ENCODE results near the gene ELOA2. TPM values are rescaled to one million over a fixed set of nuclear protein-coding genes. Genes with fewer than 3 reads are reported as not detected.
A peak's percentile ranks its signal among the peaks of the same experiment; 100 is the strongest.
"Not testable (repeated sequence)": the region's sequence is repeated elsewhere in the genome, so short reads cannot be mapped to it uniquely, and the experiment has no call there.

ELOA2 gene
- total RNA-seq, 1 experiment from 2014 or later, result not detected

DNA sequence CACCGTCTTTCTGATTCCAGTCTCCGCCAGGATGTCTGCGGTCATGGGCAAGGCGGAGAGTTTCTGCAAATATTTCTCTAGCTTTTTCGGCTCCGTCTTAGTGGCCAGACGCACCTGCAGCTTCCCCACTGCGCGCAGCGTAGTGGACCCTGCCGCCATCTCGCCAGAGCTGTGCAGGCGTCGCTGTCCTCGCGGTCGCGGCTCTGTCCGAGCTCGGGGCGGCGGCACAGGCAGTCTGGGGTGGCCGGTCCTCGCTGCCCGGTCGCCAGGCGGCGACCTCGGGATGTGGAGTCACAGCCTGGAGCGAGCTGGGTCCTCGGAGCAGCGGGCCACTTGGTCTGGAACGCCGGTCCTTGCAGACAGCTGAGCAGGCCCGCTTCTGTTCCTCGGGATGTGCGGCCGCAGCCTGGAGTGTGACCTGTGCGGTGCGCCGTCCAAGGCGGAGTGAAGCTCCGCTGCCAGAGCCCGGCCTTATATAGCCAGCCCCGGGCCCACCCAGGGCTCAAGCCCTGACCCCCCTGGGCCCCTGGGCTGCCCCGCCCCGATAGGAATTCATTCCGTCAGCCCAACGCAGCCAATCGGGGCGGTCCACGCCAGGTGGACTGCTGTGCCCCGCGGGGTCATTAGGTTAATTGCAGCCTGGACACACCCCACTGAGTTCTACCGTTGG lies 5.6 kb downstream of the ELOA2 start:
- H2AFZ ChIP-seq (ENCODE audit: low read depth, low read length, poor library complexity, severe bottlenecking); H3K27ac ChIP-seq (ENCODE audit: low read depth, low read length); H3K9me2 ChIP-seq (ENCODE audit: insufficient read depth); H3K36me3 ChIP-seq (ENCODE audit: control insufficient read depth in 1 of 2, insufficient read depth in 2 of 2, low read length in 2 of 2); H3K4me3 ChIP-seq (replicated peaks in 1 of 2; ENCODE audit: low read depth in 1 of 2, low read length in 2 of 2); POLR2A ChIA-PET; ATAC-seq; DNase-seq (ENCODE audit: low read depth, low spot score); H3K27me3 ChIP-seq (ENCODE audit: insufficient read depth, low read length); CTCF ChIA-PET; H3K9ac ChIP-seq (ENCODE audit: low read length); H4K20me1 ChIP-seq (ENCODE audit: insufficient read depth); H3K4me2 ChIP-seq (ENCODE audit: low read length); BruUV-seq (replicated peaks); RAD21 ChIA-PET (ENCODE audit: low non-redundant PET in 1 of 2, low total read pairs in 2 of 2, uncharacterized antibody in 2 of 2, unreplicated experiment in 2 of 2); H3K4me1 ChIP-seq (ENCODE audit: control insufficient read depth in 1 of 2, insufficient read depth in 2 of 2, low read length in 2 of 2); H3K79me2 ChIP-seq (ENCODE audit: insufficient read depth, low read length); H3K9me3 ChIP-seq (ENCODE audit: control insufficient read depth in 1 of 2, insufficient read depth in 1 of 2, low read depth in 1 of 2, low read length in 2 of 2); intact Hi-C loops (cut with micrococcal nuclease): not testable (repeated sequence)

- H4K20me1 ChIP-seq (ENCODE audit: insufficient read depth); H3K27me3 ChIP-seq (ENCODE audit: insufficient read depth, low read length); ATAC-seq; H3K79me2 ChIP-seq (ENCODE audit: insufficient read depth, low read length); H2AFZ ChIP-seq (ENCODE audit: low read depth, low read length, poor library complexity, severe bottlenecking); CTCF ChIA-PET; H3K27ac ChIP-seq (ENCODE audit: low read depth, low read length); H3K9me2 ChIP-seq (ENCODE audit: insufficient read depth); H3K9me3 ChIP-seq (ENCODE audit: control insufficient read depth in 1 of 2, insufficient read depth in 1 of 2, low read depth in 1 of 2, low read length in 2 of 2); POLR2A ChIA-PET; H3K4me3 ChIP-seq (replicated peaks in 1 of 2; ENCODE audit: low read depth in 1 of 2, low read length in 2 of 2); intact Hi-C loops (cut with micrococcal nuclease); H3K36me3 ChIP-seq (ENCODE audit: control insufficient read depth in 1 of 2, insufficient read depth in 2 of 2, low read length in 2 of 2); BruUV-seq (replicated peaks); RAD21 ChIA-PET (ENCODE audit: low non-redundant PET in 1 of 2, low total read pairs in 2 of 2, uncharacterized antibody in 2 of 2, unreplicated experiment in 2 of 2); H3K4me1 ChIP-seq (ENCODE audit: control insufficient read depth in 1 of 2, insufficient read depth in 2 of 2, low read length in 2 of 2); H3K4me2 ChIP-seq (ENCODE audit: low read length); DNase-seq (ENCODE audit: low read depth, low spot score); H3K9ac ChIP-seq (ENCODE audit: low read length): not testable (repeated sequence)
These were observed 6.7 kb downstream of the ELOA2 start for GRCh38 chr18:47028738-47029137.

DNA sequence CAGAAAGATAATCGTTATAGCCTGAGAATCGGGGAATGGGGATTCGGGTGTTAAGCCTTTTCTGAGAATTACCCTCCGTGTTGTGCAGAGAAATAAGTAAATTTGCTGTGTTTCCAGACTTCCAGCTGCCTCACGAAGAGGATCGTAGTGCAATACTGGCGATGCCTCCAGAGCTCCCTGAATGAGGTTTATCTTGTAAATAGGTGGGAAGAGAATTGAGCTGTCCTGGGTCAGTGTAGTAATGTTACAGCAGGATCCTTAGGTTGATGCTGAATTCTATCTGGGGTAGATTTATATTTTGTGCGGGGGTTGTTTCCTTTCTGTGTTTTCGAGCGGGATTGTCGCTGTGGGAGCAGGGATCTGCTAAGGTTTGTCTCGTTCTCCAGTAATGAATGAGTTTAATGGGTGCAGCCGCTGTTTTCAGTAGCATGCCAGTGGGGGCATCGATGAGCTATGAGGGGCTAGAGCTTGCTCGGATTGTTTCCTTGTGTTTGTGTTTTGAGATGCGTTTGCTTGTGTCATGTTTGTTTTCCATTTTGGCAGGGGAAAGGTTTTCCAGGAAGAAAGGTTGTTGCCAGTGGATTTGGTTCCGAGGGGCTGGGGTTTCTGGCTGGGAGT lies 9.8 kb downstream of the ELOA2 start:
- POLR2A ChIA-PET; RAD21 ChIA-PET (ENCODE audit: low non-redundant PET in 1 of 2, low total read pairs in 2 of 2, uncharacterized antibody in 2 of 2, unreplicated experiment in 2 of 2); H3K9me3 ChIP-seq (ENCODE audit: control insufficient read depth in 1 of 2, insufficient read depth in 1 of 2, low read depth in 1 of 2, low read length in 2 of 2); H2AFZ ChIP-seq (ENCODE audit: low read depth, low read length, poor library complexity, severe bottlenecking); DNase-seq (ENCODE audit: low read depth, low spot score); H3K4me2 ChIP-seq (ENCODE audit: low read length); H3K27me3 ChIP-seq (ENCODE audit: insufficient read depth, low read length); H3K79me2 ChIP-seq (ENCODE audit: insufficient read depth, low read length); H3K4me3 ChIP-seq (replicated peaks in 1 of 2; ENCODE audit: low read depth in 1 of 2, low read length in 2 of 2); CTCF ChIA-PET; H4K20me1 ChIP-seq (ENCODE audit: insufficient read depth); intact Hi-C loops (cut with micrococcal nuclease); H3K9ac ChIP-seq (ENCODE audit: low read length); H3K27ac ChIP-seq (ENCODE audit: low read depth, low read length); H3K36me3 ChIP-seq (ENCODE audit: control insufficient read depth in 1 of 2, insufficient read depth in 2 of 2, low read length in 2 of 2); H3K4me1 ChIP-seq (ENCODE audit: control insufficient read depth in 1 of 2, insufficient read depth in 2 of 2, low read length in 2 of 2); BruUV-seq (replicated peaks); H3K9me2 ChIP-seq (ENCODE audit: insufficient read depth): not testable (repeated sequence)
- peak; percentile 35 for ATAC-seq

DNA sequence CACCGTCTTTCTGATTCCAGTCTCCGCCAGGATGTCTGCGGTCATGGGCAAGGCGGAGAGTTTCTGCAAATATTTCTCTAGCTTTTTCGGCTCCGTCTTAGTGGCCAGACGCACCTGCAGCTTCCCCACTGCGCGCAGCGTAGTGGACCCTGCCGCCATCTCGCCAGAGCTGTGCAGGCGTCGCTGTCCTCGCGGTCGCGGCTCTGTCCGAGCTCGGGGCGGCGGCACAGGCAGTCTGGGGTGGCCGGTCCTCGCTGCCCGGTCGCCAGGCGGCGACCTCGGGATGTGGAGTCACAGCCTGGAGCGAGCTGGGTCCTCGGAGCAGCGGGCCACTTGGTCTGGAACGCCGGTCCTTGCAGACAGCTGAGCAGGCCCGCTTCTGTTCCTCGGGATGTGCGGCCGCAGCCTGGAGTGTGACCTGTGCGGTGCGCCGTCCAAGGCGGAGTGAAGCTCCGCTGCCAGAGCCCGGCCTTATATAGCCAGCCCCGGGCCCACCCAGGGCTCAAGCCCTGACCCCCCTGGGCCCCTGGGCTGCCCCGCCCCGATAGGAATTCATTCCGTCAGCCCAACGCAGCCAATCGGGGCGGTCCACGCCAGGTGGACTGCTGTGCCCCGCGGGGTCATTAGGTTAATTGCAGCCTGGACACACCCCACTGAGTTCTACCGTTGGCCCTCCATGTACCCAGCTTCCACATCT lies 11.5 kb downstream of the ELOA2 start:
- H3K27ac ChIP-seq (ENCODE audit: low read depth, low read length); H3K9me3 ChIP-seq (ENCODE audit: control insufficient read depth in 1 of 2, insufficient read depth in 1 of 2, low read depth in 1 of 2, low read length in 2 of 2); BruUV-seq (replicated peaks); H4K20me1 ChIP-seq (ENCODE audit: insufficient read depth); RAD21 ChIA-PET (ENCODE audit: low non-redundant PET in 1 of 2, low total read pairs in 2 of 2, uncharacterized antibody in 2 of 2, unreplicated experiment in 2 of 2); ATAC-seq; H3K79me2 ChIP-seq (ENCODE audit: insufficient read depth, low read length); POLR2A ChIA-PET; H3K4me1 ChIP-seq (ENCODE audit: control insufficient read depth in 1 of 2, insufficient read depth in 2 of 2, low read length in 2 of 2); H3K4me3 ChIP-seq (replicated peaks in 1 of 2; ENCODE audit: low read depth in 1 of 2, low read length in 2 of 2); H3K9me2 ChIP-seq (ENCODE audit: insufficient read depth); DNase-seq (ENCODE audit: low read depth, low spot score); H3K4me2 ChIP-seq (ENCODE audit: low read length); CTCF ChIA-PET; H3K27me3 ChIP-seq (ENCODE audit: insufficient read depth, low read length); H2AFZ ChIP-seq (ENCODE audit: low read depth, low read length, poor library complexity, severe bottlenecking); intact Hi-C loops (cut with micrococcal nuclease); H3K36me3 ChIP-seq (ENCODE audit: control insufficient read depth in 1 of 2, insufficient read depth in 2 of 2, low read length in 2 of 2); H3K9ac ChIP-seq (ENCODE audit: low read length): not testable (repeated sequence)
